ENCODE results near the gene ADGRL2. TPM values are rescaled to one million over a fixed set of nuclear protein-coding genes. Genes with fewer than 3 reads are reported as not detected.
A peak's percentile ranks its signal among the peaks of the same experiment; 100 is the strongest.

The ADGRL2 gene
- total RNA-seq, 2 donors from 2014 or later: 83.1 to 121 TPM

- H3K4me1 ChIP-seq: peaks cover 0 to 43% of the 10 kb centered on the region in 2 donors
- TF ChIP-seq, protein P1, sequence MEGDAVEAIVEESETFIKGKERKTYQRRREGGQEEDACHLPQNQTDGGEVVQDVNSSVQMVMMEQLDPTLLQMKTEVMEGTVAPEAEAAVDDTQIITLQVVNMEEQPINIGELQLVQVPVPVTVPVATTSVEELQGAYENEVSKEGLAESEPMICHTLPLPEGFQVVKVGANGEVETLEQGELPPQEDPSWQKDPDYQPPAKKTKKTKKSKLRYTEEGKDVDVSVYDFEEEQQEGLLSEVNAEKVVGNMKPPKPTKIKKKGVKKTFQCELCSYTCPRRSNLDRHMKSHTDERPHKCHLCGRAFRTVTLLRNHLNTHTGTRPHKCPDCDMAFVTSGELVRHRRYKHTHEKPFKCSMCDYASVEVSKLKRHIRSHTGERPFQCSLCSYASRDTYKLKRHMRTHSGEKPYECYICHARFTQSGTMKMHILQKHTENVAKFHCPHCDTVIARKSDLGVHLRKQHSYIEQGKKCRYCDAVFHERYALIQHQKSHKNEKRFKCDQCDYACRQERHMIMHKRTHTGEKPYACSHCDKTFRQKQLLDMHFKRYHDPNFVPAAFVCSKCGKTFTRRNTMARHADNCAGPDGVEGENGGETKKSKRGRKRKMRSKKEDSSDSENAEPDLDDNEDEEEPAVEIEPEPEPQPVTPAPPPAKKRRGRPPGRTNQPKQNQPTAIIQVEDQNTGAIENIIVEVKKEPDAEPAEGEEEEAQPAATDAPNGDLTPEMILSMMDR (IDR thresholded peaks at IDR 0.05): peak; percentile 37 to 77
- peak overlapping the region; percentile 97 to 98 for H3K27ac ChIP-seq
- H3K9me3 ChIP-seq: no peaks in the 10 kb centered on the region
- H3K4me3 ChIP-seq: peak overlapping the region; percentile 90 to 93
- no peaks in the 10 kb centered on the region for H3K36me3 ChIP-seq
- DNase-seq (ENCODE audit: low spot score): peak; percentile 66
- no peaks in the 10 kb centered on the region for H3K27me3 ChIP-seq
These were observed 2.1 kb downstream of the ADGRL2 start for GRCh38 chr1:81802707-81803430.

DNA sequence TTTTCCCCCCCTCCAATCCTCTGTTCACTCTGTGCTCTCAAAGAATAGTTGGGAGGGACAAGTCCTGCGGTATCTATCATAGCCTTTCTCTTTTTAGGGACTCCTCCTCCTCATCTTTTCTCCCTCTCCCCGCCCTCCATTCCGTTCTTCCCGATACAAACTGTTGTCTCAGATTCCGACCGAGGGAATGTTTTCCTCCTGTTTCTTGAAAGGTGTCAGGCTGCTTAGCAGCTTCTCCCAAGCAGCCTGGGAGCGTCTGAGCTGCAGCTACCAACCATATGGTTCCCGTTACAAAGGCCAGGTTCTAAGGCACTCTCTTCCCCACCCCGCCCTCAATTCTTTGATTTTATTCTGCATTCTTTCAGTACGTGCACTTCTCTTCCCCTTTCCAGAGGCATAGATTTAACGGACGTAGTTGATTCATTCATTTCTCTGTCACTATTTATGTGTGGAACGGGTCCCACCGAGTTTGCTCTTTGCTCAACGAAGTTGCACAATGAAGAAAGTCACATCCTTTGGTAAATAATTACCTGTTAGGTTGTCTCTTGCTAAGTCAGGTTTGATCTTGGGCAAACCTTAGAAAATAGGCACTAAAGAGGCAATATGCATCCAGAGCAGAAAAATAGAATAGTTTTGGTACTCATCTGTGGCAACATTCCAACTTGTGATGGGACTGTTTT, 2.8 kb downstream of the ADGRL2 start:
- no peak for DNase-seq (ENCODE audit: low spot score)
- peaks cover 0 to 50% of the 10 kb centered on the region in 2 donors for H3K4me1 ChIP-seq

GRCh38 chr1:81804312-81804711, 3.6 kb downstream of the ADGRL2 start:
- H3K27ac ChIP-seq: peak overlapping the region; percentile 26 to 98
- no peak for DNase-seq (ENCODE audit: low spot score)
- peaks cover 0 to 56% of the 10 kb centered on the region in 2 donors for H3K4me1 ChIP-seq
- H3K27me3 ChIP-seq: no peaks in the 10 kb centered on the region
- no peaks in the 10 kb centered on the region for H3K9me3 ChIP-seq
- peak overlapping the region in 1 of 2 donors; percentile 93 for H3K4me3 ChIP-seq
- TF ChIP-seq, protein P1 (IDR thresholded peaks at IDR 0.05): no peak
- H3K36me3 ChIP-seq: no peaks in the 10 kb centered on the region

More for the DNA sequence above, 2.8 kb downstream of the ADGRL2 start:
- Histone ChIP-seq H3K27me3 (no peaks in the 10 kb centered on the region), H3K27ac (peak overlapping the region; percentile 97 to 98), H3K4me3 (peak overlapping the region; percentile 90 to 93), H3K36me3 (no peaks in the 10 kb centered on the region), H3K9me3 (no peaks in the 10 kb centered on the region)
- TF ChIP-seq, protein P1 (IDR thresholded peaks at IDR 0.05): no peak

DNA sequence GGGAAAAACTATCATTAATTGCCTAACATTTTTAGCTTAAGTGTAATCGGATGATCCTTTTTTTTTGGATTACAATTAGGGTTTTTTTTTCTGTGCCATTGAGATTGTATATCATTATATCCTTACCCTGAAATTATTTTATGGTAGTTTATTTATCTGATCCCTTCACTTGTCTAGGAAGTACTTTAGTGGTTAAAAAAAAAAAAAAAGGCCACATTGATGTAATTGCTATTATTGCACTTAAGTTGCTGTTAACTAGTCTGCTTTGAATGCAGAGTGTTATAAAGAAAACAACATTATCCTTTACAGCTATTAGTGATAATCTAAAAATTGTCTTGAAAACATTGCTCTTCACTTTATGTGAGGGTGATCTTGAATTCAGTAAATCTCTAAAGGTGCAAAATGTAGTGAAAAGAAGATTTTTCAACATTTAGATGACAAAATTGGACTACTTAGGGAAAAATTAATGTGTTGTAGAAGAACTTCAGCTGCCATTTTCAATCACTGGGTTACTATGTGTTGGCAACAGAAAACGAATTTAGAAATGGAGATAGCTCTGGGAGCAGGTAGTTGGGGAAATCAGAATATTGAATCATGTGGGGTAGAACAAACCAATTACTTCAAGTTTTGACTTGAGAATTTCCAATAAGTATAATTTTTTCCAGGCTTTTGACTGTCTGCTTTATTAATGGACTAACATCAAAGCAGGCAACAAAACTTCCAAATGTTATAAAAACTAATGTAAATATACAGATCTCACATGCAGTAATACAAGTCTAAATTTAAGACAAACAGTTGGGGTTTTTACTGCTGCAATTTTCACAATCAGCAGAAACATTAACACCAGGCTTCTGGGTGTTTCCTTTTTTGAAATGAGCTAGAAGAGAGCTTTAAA, 5.0 kb downstream of the ADGRL2 start:
- Histone ChIP-seq H3K36me3 (no peaks in the 10 kb centered on the region), H3K4me1 (peaks cover 0 to 60% of the 10 kb centered on the region in 2 donors), H3K27ac (peak overlapping the region; percentile 6 to 15), H3K4me3 (no peak overlapping the region), H3K27me3 (no peaks in the 10 kb centered on the region), H3K9me3 (no peaks in the 10 kb centered on the region)
- TF ChIP-seq, protein P1 (IDR thresholded peaks at IDR 0.05): no peak
- DNase-seq (ENCODE audit: low spot score): no peak

DNA sequence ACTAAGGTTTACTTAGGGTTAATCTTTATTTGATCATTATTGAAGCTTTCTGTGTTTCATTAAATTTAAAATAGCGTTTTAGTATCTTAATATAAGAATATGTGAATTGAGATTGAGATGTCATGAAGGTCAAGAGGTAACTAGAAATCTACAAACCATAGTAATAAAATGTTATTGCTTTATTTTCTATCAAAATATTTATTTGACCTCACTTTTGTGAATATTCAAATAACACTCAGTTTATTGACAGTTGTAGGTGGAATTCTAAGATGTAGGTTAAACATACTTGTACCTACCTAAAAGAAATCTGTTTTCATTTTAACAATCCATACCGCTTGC, 5.7 kb downstream of the ADGRL2 start:
- Histone ChIP-seq H3K4me3 (no peak overlapping the region), H3K36me3 (no peaks in the 10 kb centered on the region), H3K9me3 (no peaks in the 10 kb centered on the region), H3K27ac (no peak overlapping the region), H3K27me3 (no peaks in the 10 kb centered on the region), H3K4me1 (peaks cover 0 to 63% of the 10 kb centered on the region in 2 donors)
- TF ChIP-seq, protein P1 (IDR thresholded peaks at IDR 0.05): no peak
- DNase-seq (ENCODE audit: low spot score): no peak
